B cell (primary cell): ENCODE measurements around the gene NAB2. TPM values are rescaled to one million over a fixed set of nuclear protein-coding genes. Genes with fewer than 3 reads are reported as not detected.

Experiments
- ATAC-seq: fragments of 200-7000 bp; cut with Tn5 transposase; one replicate; pipeline ENCODE4 v1.10.0; 2021; ENCODE audit warnings: low read depth, mild to moderate bottlenecking, moderate number of reproducible peaks, moderate library complexity
- CTCF ChIA-PET: fragments of 350-600 bp; sonication (Branson Sonifier 250); formaldehyde crosslinking; loops from one replicate; lab custom pipeline; 2021; ENCODE audit warnings: antibody characterized with exemption, inconsistent platforms; lab: Charles Lee
- POLR2A ChIA-PET: fragments of 350-600 bp; sonication (Branson Sonifier 250); formaldehyde crosslinking; loops from one replicate; lab custom pipeline; 2021; ENCODE audit warnings: antibody characterized with exemption; lab: Charles Lee
- DNase-seq: peaks from one replicate; pipeline ENCODE4 v3.0.0; 2013
- H2AFZ ChIP-seq: 2 replicates; pipeline ENCODE4 v1.6.1; 2012; ENCODE audit warnings: mild to moderate bottlenecking, low read depth, low read length; ENCODE audit not compliant: insufficient read depth, poor library complexity, severe bottlenecking
- H3K27ac ChIP-seq, 2 donors: 1 replicate in 1 of 2; 2 replicates in 1 of 2; pipeline ENCODE4 v1.5.1; 2012 to 2013; ENCODE audit warnings: low read length in 2 of 2, mild to moderate bottlenecking in 2 of 2, moderate library complexity in 1 of 2
- H3K27me3 ChIP-seq, 4 experiments: fragments of 200-600 bp in 1 of 4; sonication (generic) in 1 of 4; replicated peaks in 1 of 4; 1 replicate in 2 of 4; 2 replicates in 2 of 4; pipeline versions ENCODE4 v1.6.1 to v1.7.0; 2013 to 2016; ENCODE audit warnings: low read length in 3 of 4, mild to moderate bottlenecking in 2 of 4, mixed read lengths in 1 of 4, moderate library complexity in 1 of 4; ENCODE audit not compliant: insufficient read depth in 4 of 4, control insufficient read depth in 3 of 4; ENCODE audit errors: control extremely low read depth in 1 of 4
- H3K36me3 ChIP-seq, 2 experiments: replicated peaks in 1 of 2; 1 replicate in 1 of 2; 2 replicates in 1 of 2; pipeline versions ENCODE4 v1.6.1 to v1.7.1; 2013; ENCODE audit warnings: low read length in 1 of 2; ENCODE audit not compliant: insufficient read depth in 2 of 2, control insufficient read depth in 1 of 2; ENCODE audit errors: control extremely low read depth in 1 of 2, extremely low read depth in 1 of 2
- H3K4me1 ChIP-seq, 2 donors: fragments of 200-600 bp in 1 of 2; sonication (generic) in 1 of 2; 1 replicate in 1 of 2; 2 replicates in 1 of 2; pipeline versions ENCODE4 v1.5.1 to v1.6.1; 2013 to 2017; ENCODE audit warnings: low read length in 2 of 2; ENCODE audit not compliant: control insufficient read depth in 2 of 2, insufficient read depth in 2 of 2
- H3K4me2 ChIP-seq: replicated peaks from 2 replicates; pipeline ENCODE3; 2012; ENCODE audit warnings: mild to moderate bottlenecking, low read depth, low read length; ENCODE audit not compliant: poor library complexity, severe bottlenecking
- H3K4me3 ChIP-seq, 5 experiments: fragments of 200-600 bp in 1 of 5; sonication (generic) in 1 of 5; 1 replicate in 3 of 5; 2 replicates in 2 of 5; pipeline versions ENCODE4 v1.5.1 to v1.7.0; 2011 to 2016; ENCODE audit warnings: low read length in 4 of 5, mild to moderate bottlenecking in 4 of 5, low read depth in 2 of 5, control low read depth in 1 of 5, moderate library complexity in 1 of 5; ENCODE audit not compliant: insufficient read depth in 1 of 5; ENCODE audit errors: control extremely low read depth in 1 of 5, extremely low read depth in 1 of 5
- H3K79me2 ChIP-seq: fragments of 200-600 bp; sonication (generic); one replicate; pipeline ENCODE4 v1.6.0; 2016; ENCODE audit warnings: low read length; ENCODE audit not compliant: control insufficient read depth, insufficient read depth
- H3K9ac ChIP-seq: fragments of 200-600 bp; sonication (generic); 2 replicates; pipeline ENCODE4 v1.6.1; 2017; ENCODE audit warnings: mild to moderate bottlenecking, low read length, moderate library complexity
- H3K9me3 ChIP-seq, 3 donors: one replicate each; pipeline versions ENCODE4 v1.6.1 to v1.7.1; 2013; ENCODE audit warnings: low read length in 2 of 3; ENCODE audit not compliant: control insufficient read depth in 2 of 3, insufficient read depth in 1 of 3; ENCODE audit errors: control extremely low read depth in 1 of 3
- H4K20me1 ChIP-seq: 2 replicates; pipeline ENCODE4 v1.6.0; 2012; ENCODE audit warnings: mild to moderate bottlenecking, low read length; ENCODE audit not compliant: insufficient read depth, control insufficient read depth, poor library complexity, severe bottlenecking
- H3K27ac Mint-ChIP-seq: one replicate; pipeline ENCODE4 v1.8.0; 2021; ENCODE audit warnings: mixed read lengths
- H3K27me3 Mint-ChIP-seq: one replicate; pipeline ENCODE4 v1.8.0; 2021; ENCODE audit warnings: mixed read lengths
- H3K4me1 Mint-ChIP-seq: one replicate; pipeline ENCODE4 v1.8.0; 2021; ENCODE audit warnings: mixed read lengths
- H3K4me3 Mint-ChIP-seq: one replicate; pipeline ENCODE4 v1.8.0; 2021; ENCODE audit warnings: mixed read lengths
- H3K9me3 Mint-ChIP-seq: one replicate; pipeline ENCODE4 v1.8.0; 2022; ENCODE audit warnings: mixed read lengths; ENCODE audit not compliant: insufficient read depth
- EZH2 ChIP-seq: IDR thresholded peaks from 2 replicates; pipeline ENCODE4 v1.6.1; 2012; ENCODE audit warnings: borderline replicate concordance, low read depth, mild to moderate bottlenecking, moderate library complexity, low read length; ENCODE audit not compliant: insufficient read depth, poor library complexity, severe bottlenecking
- WGBS: methylation state at CpG from one replicate; pipeline ENCODE4 v1.1.5; 2013; ENCODE audit warnings: missing lambda C conversion rate; ENCODE audit not compliant: insufficient coverage; 5-methylcytosine and 5-hydroxymethylcytosine counted together
- intact Hi-C: fragments of 100-400 bp; cut with micrococcal nuclease; formaldehyde crosslinking; loops from one replicate; pipeline ENCODE4 v1.10.0; 2022
- polyA plus RNA-seq: library from polyadenylated mRNA; depleted of rRNA; stranded (reverse); fragments of >200 nt; gene quantifications from 2 replicates; pipeline ENCODE4 v1.2.3, GENCODE V29; 2012
- total RNA-seq, 2 donors: library from RNA; stranded (reverse); fragments of 120-200 nt in 1 of 2; gene quantifications; 1 replicate in 1 of 2; 2 replicates in 1 of 2; pipeline versions ENCODE4 v1.2.3 to v1.2.4, GENCODE V29; 2013 to 2022
- TF ChIP-seq, protein P1 (sequence below): fragments of 200-600 bp; IDR thresholded peaks from one replicate; pipeline ENCODE4 v1.8.0; 2022; ENCODE audit warnings: antibody characterized with exemption, mild to moderate bottlenecking

Gene NAB2
- total and polyA plus RNA-seq, 2 donors (not counting 1 experiment from before 2014, with no cell fraction given), result 6.7 to 52.1 TPM

DNA sequence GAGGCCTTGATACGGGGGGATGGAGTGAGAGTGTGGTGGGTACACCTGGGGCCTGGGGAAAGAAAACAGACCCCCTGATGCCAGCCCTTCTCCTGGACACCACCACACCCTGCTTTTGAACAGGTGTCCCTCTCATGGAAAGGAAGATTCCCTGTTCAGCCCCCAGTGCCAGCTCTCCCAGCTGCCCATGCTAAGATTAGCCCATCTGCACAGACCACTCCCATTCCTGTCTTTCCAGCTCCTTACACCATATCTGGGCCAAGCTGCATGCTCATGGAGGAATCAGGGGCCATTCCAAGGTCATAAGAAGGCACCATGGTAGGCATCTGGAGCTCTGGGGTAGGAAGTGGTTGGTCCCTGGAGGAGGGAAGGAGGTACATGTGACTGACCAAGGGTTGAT lies 9.6 kb downstream of the NAB2 start:
- H2AFZ ChIP-seq, result no peak overlapping the region
- H3K4me1 ChIP-seq, result peaks cover 14 to 20% of the 10 kb centered on the region in 2 donors
- no peaks in the 10 kb centered on the region for H3K27me3 ChIP-seq
- H3K4me1 Mint-ChIP-seq, result peaks cover 41% of the 10 kb centered on the region
- H3K27ac ChIP-seq, result peak overlapping the region in 1 of 2 donors; percentile 61
- no CpG with 5 or more reads among the region's 1 CpG for WGBS
- H3K9me3 ChIP-seq, result no peaks in the 10 kb centered on the region
- no peak overlapping the region for H3K4me3 ChIP-seq
- peaks cover 50% of the 10 kb centered on the region for H4K20me1 ChIP-seq
- H3K4me2 ChIP-seq, result no peak overlapping the region
- H3K9ac ChIP-seq, result no peak overlapping the region
- ATAC-seq (no peak), DNase-seq (no peak)
- ChIA-PET POLR2A (interaction anchor here (1.1 to 2.4 kb wide), 3 partner anchors 10 to 27 kb away, joined by 4 to 10 read pairs (median 10); partner anchors contain the start of genes NAB2 and STAT6), CTCF (interaction anchor here (1.0 to 18.5 kb wide), 4 partner anchors 8 to 25 kb away, joined by 3 to 406 read pairs (median 128); partner anchors contain the start of genes NAB2, NEMP1 and STAT6)
- peaks cover 2 to 74% of the 10 kb centered on the region in 2 experiments for H3K36me3 ChIP-seq
- H3K27me3 Mint-ChIP-seq, result no peaks in the 10 kb centered on the region
- intact Hi-C loops, result no loop called here
- peaks cover 17% of the 10 kb centered on the region for H3K79me2 ChIP-seq
- no peak overlapping the region for H3K4me3 Mint-ChIP-seq
- TF ChIP-seq, protein P1, sequence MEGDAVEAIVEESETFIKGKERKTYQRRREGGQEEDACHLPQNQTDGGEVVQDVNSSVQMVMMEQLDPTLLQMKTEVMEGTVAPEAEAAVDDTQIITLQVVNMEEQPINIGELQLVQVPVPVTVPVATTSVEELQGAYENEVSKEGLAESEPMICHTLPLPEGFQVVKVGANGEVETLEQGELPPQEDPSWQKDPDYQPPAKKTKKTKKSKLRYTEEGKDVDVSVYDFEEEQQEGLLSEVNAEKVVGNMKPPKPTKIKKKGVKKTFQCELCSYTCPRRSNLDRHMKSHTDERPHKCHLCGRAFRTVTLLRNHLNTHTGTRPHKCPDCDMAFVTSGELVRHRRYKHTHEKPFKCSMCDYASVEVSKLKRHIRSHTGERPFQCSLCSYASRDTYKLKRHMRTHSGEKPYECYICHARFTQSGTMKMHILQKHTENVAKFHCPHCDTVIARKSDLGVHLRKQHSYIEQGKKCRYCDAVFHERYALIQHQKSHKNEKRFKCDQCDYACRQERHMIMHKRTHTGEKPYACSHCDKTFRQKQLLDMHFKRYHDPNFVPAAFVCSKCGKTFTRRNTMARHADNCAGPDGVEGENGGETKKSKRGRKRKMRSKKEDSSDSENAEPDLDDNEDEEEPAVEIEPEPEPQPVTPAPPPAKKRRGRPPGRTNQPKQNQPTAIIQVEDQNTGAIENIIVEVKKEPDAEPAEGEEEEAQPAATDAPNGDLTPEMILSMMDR, result no peak
- TF ChIP-seq EZH2, result no peak
- H3K27ac Mint-ChIP-seq, result no peak overlapping the region
- H3K9me3 Mint-ChIP-seq, result no peaks in the 10 kb centered on the region

DNA sequence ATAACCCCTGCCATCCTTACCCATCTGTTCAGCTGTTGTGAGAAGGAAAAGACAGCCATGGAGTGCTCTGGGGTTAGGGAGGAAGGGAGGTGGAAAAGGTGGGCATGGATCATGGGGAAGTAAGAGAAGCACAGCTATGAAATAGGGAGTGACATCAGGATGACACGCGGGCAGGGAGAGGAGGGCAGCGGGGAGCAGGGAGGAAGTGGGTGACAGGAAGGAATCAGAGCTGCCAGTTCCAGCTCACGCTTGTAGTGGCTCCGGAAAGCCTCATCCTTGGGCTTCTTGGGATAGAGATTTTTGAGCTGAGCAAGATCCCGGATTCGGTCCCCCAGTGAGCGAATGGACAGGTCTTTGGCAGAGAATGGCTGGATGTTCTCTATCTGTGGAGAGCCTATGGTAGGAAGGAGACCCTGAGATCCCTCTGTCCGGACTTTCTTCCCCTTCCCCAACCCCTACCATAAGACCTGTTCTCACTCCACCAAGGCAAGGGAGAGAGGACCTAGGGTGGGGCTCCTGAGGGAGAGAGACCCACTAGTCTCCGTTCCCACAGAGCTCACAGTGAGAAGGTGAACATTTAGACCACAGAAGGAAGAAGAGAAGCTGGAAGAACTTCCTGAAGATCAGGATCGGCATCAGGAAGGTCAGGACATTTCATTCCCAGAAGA lies 10.3 kb downstream of the NAB2 start:
- H2AFZ ChIP-seq, result no peak overlapping the region
- DNase-seq (no peak), ATAC-seq (no peak)
- POLR2A ChIA-PET, result interaction anchor here (0.5 to 2.4 kb wide), 3 partner anchors 11 to 157 kb away, joined by 4 to 10 read pairs (median 10); partner anchors contain the start of genes NAB2 and STAT6
- H3K9ac ChIP-seq, result no peak overlapping the region
- whole genome bisulfite sequencing, result 89% methylated on average over 7 of the region's 11 CpGs
- H4K20me1 ChIP-seq, result peaks cover 52% of the 10 kb centered on the region
- H3K79me2 ChIP-seq, result peaks cover 17% of the 10 kb centered on the region
- Mint-ChIP-seq H3K27ac (peak overlapping the region; percentile 50), H3K4me3 (no peak overlapping the region), H3K4me1 (peaks cover 39% of the 10 kb centered on the region), H3K27me3 (no peaks in the 10 kb centered on the region), H3K9me3 (no peaks in the 10 kb centered on the region)
- no peak for TF ChIP-seq EZH2
- TF ChIP-seq, protein P1, result no peak
- intact Hi-C loops, result no loop called here
- H3K27ac ChIP-seq, result peak overlapping the region in 1 of 2 donors; percentile 61
- CTCF ChIA-PET, result interaction anchor here (2.1 to 18.5 kb wide), 4 partner anchors 6 to 25 kb away, joined by 10 to 406 read pairs (median 246); partner anchors contain the start of genes NAB2, NEMP1 and STAT6
- peaks cover 7 to 14% of the 10 kb centered on the region in 2 donors for H3K4me1 ChIP-seq
- no peak overlapping the region for H3K4me3 ChIP-seq
- H3K36me3 ChIP-seq, result peaks cover 2 to 79% of the 10 kb centered on the region in 2 experiments
- no peaks in the 10 kb centered on the region for H3K9me3 ChIP-seq
- no peaks in the 10 kb centered on the region for H3K27me3 ChIP-seq
- no peak overlapping the region for H3K4me2 ChIP-seq
